Heart right ventricle (tissue), 16 donors: ENCODE measurements around the gene RALA. TPM values are rescaled to one million over a fixed set of nuclear protein-coding genes. Genes with fewer than 3 reads are reported as not detected.

Experiments
- ATAC-seq, 8 donors: fragments of 200-7000 bp; cut with Tn5 transposase; one replicate each; pipeline ENCODE4 v1.9.1; 2020; ENCODE audit warnings: mild to moderate bottlenecking in 8 of 8, moderate library complexity in 8 of 8, moderate number of reproducible peaks in 1 of 8
- DNase-seq, 2 donors: peaks; one replicate each; pipeline ENCODE4 v3.0.0-alpha.2; 2020
- H3K27ac ChIP-seq, 10 donors: fragments of 200-600 bp; sonication (generic) in 2 of 10; one replicate each; pipeline versions ENCODE4 v1.5.0 to v1.8.0; 2020 to 2022; ENCODE audit warnings: mild to moderate bottlenecking in 3 of 10
- H3K27me3 ChIP-seq, 7 donors: fragments of 200-600 bp; one replicate each; pipeline ENCODE4 v1.8.0; 2021 to 2022; ENCODE audit warnings: mild to moderate bottlenecking in 2 of 7
- H3K36me3 ChIP-seq, 9 donors: fragments of 200-600 bp; sonication (generic) in 1 of 9; one replicate each; pipeline versions ENCODE4 v1.5.0 to v1.8.0; 2020 to 2022; ENCODE audit warnings: mild to moderate bottlenecking in 2 of 9
- H3K4me1 ChIP-seq, 9 donors: fragments of 200-600 bp; sonication (generic) in 1 of 9; one replicate each; pipeline versions ENCODE4 v1.5.0 to v1.8.0; 2020 to 2022; ENCODE audit warnings: mild to moderate bottlenecking in 4 of 9
- H3K4me3 ChIP-seq, 10 donors: fragments of 200-600 bp; sonication (generic) in 2 of 10; one replicate each; pipeline versions ENCODE4 v1.5.0 to v1.8.0; 2020 to 2022; ENCODE audit warnings: mild to moderate bottlenecking in 7 of 10, moderate library complexity in 2 of 10
- H3K9me3 ChIP-seq, 11 donors: fragments of 200-600 bp in 10 of 11; sonication (generic) in 2 of 11; one replicate each; pipeline versions ENCODE4 v1.5.0 to v1.8.0; 2013 to 2022; ENCODE audit warnings: mild to moderate bottlenecking in 2 of 11, control low read depth in 1 of 11, moderate library complexity in 1 of 11
- CTCF ChIP-seq, 9 donors: fragments of 200-600 bp; sonication (generic) in 2 of 9; IDR thresholded peaks; one replicate each; pipeline versions ENCODE4 v1.5.0 to v1.8.0; 2021 to 2022; ENCODE audit warnings: antibody characterized with exemption in 9 of 9, mild to moderate bottlenecking in 5 of 9, moderate library complexity in 1 of 9
- WGBS, 2 donors: extraction: QIAGEN DNeasy Blood & Tissue Kit; methylation state at CpG; one replicate each; pipeline ENCODE4 v1.1.7; 2013; ENCODE audit warnings: inconsistent platforms in 1 of 2; 5-methylcytosine and 5-hydroxymethylcytosine counted together
- intact Hi-C, 10 donors: fragments of 100-400 bp; cut with DNase I; formaldehyde crosslinking; loops; one replicate each; pipeline versions ENCODE4 v1.11.1 to v1.14.2; 2022
- polyA plus RNA-seq, 2 donors: library from polyadenylated mRNA; stranded (reverse); fragments of 200-250 nt; gene quantifications; one replicate each; pipeline ENCODE4 v1.2.3, GENCODE V29; 2013
- total RNA-seq, 10 donors: library from RNA; stranded (reverse); fragmentation: NEBNext Ultra II Directional in 3 of 10; extraction: Animal tissue kit (Norgen Biotek cat#: 25700) in 3 of 10; gene quantifications; one replicate each; pipeline versions ENCODE4 v1.2.1 to v1.2.4, GENCODE V29; 2021 to 2023
- donor health status: Arrhythmogenic right ventricular cardiomyopathy.
- donor health status: ischemic (EF 13 %, LVEDD 7.1; RV severe dilation, severe dysfunction).
- donor health status: healthy with polysubstance abuse.
- donor health status: DM: no; HTN: yes; CAD: no.
- donor health status: DM: no; HTN: no; CAD: no.
- donor health status: ischemic (EF 25% LVEDD 6.9; RV normal size, moderate dysfunction).
- donor health status: ischemic (EF 25% LVEDD 5.7; RV mildly dilated, moderate dysfunction).
- donor health status: healthy.
- donor health status: DM: yes; HTN: yes; CAD: no.
- donor health status: Ischemic cardiomyopathy.
- donor health status: ischemic (EF 35%, LVEDD 5.7; RV mildly dilated, moderate dysfunction).
- donor health status: nonischemic (EF 11% LVEDD 7.7; RV severe dilation, severe dysfunction).
- donor health status: DM: yes; HTN: yes; CAD: no.
- donor health status: PGD.
- donor health status: ischemic (EF 29% LVEDD 5.4; RV normal size, mild dysfunction).
- donor health status: nonischemic (EF 23%, LVEDD 6.1; RV moderate dilation, normal function).

Gene RALA
- total and polyA plus RNA-seq, 12 donors: 15.2 to 32.7 (median 21.6) TPM

GRCh38 chr7:39651265-39651664 lies 27.9 kb downstream of the RALA start:
- no peaks in the 10 kb centered on the region for H3K27me3 ChIP-seq
- no peak overlapping the region for H3K4me3 ChIP-seq
- no peak for TF ChIP-seq CTCF (IDR thresholded peaks at IDR 0.05)
- DNase-seq: no peak
- intact Hi-C loops: no loop called here
- peaks cover 0 to 11% (median 0%) of the 10 kb centered on the region in 11 donors for H3K9me3 ChIP-seq
- 92 to 94% methylated on average over 3 of the region's 3 CpGs for WGBS, 2 donors
- ATAC-seq: peak in 1 of 8 donors; percentile 21
- no peaks in the 10 kb centered on the region for H3K36me3 ChIP-seq
- peaks cover 2 to 55% (median 44%) of the 10 kb centered on the region in 9 donors for H3K4me1 ChIP-seq
- H3K27ac ChIP-seq: peak overlapping the region in 2 of 10 donors; percentile 22 to 23

GRCh38 chr7:39656415-39656814 lies 33.0 kb downstream of the RALA start:
- DNase-seq: no peak
- peaks cover 0 to 3% (median 0%) of the 10 kb centered on the region in 9 donors for H3K36me3 ChIP-seq
- peaks cover 0 to 11% (median 0%) of the 10 kb centered on the region in 11 donors for H3K9me3 ChIP-seq
- no peak for TF ChIP-seq CTCF (IDR thresholded peaks at IDR 0.05)
- no peaks in the 10 kb centered on the region for H3K27me3 ChIP-seq
- ATAC-seq: no peak
- peaks cover 0 to 18% (median 7%) of the 10 kb centered on the region in 9 donors for H3K4me1 ChIP-seq
- WGBS, 2 donors: 73 to 78% methylated on average over 1 of the region's 1 CpG
- H3K27ac ChIP-seq: no peak overlapping the region
- no peak overlapping the region for H3K4me3 ChIP-seq
- intact Hi-C loops: no loop called here

GRCh38 chr7:39659356-39660013 lies 36.1 kb downstream of the RALA start:
- Histone ChIP-seq H3K9me3 (peaks cover 0 to 21% (median 3%) of the 10 kb centered on the region in 11 donors), H3K36me3 (peaks cover 0 to 3% (median 0%) of the 10 kb centered on the region in 9 donors), H3K4me3 (no peak overlapping the region), H3K4me1 (peaks cover 0 to 11% (median 0%) of the 10 kb centered on the region in 9 donors), H3K27me3 (no peaks in the 10 kb centered on the region), H3K27ac (no peak overlapping the region)
- no peak for DNase-seq
- intact Hi-C loops: no loop called here
- TF ChIP-seq CTCF (IDR thresholded peaks at IDR 0.05): no peak
- ATAC-seq: no peak
- 80 to 85% methylated on average over 5 of the region's 5 CpGs for WGBS, 2 donors

- no peak for TF ChIP-seq CTCF (IDR thresholded peaks at IDR 0.05)
- H3K4me3 ChIP-seq: no peak overlapping the region
- H3K36me3 ChIP-seq: peaks cover 0 to 2% (median 0%) of the 10 kb centered on the region in 9 donors
- DNase-seq: no peak
- ATAC-seq: no peak
- H3K27ac ChIP-seq: no peak overlapping the region
- intact Hi-C loops: no loop called here
- WGBS, 2 donors: 97 to 98% methylated on average over 6 of the region's 6 CpGs
- H3K9me3 ChIP-seq: peaks cover 0 to 12% (median 0%) of the 10 kb centered on the region in 11 donors
- peaks cover 0 to 33% (median 16%) of the 10 kb centered on the region in 9 donors for H3K4me1 ChIP-seq
- H3K27me3 ChIP-seq: no peaks in the 10 kb centered on the region
Observed at GRCh38 chr7:39661960-39662359, 38.6 kb downstream of the RALA start.
